Limb (tissue), 2 donors: ENCODE data around the gene ART3.

Experiments
- DNase-seq, 2 donors: peaks; one replicate each; pipeline ENCODE4 v3.0.0-alpha.2; 2016; ENCODE audit errors: extremely low spot score in 2 of 2

Gene ART3

DNA sequence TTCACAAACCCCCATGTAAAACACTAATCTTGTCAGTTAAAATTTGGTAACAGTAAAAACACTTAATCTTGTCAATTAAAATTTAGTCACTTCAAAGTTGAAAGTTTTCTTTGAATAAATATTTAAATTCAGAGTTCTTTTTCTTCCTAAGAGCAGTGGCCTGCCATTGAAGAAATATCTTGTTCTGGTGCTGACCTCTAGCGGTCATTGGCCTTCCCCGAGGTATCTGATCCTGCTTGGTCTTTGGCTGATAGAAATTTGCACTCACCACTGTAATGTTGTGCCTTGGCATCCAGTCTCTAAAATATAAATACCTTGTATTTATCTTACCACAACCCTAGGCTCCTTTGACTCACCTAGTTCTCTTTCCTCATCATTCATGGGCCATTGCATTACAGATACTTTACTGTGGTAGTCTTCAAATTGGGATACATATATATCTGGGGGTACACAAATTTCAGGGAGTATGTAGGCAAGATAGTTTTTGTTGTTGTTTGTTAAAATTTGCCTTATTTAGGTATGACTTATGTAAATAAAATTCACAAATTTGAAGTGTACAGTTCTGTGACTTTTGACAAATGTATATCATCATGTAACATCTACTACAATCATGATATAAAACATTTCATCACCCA lies 6.7 kb upstream of the ART3 start:
- DNase-seq = peak; percentile 76

DNA sequence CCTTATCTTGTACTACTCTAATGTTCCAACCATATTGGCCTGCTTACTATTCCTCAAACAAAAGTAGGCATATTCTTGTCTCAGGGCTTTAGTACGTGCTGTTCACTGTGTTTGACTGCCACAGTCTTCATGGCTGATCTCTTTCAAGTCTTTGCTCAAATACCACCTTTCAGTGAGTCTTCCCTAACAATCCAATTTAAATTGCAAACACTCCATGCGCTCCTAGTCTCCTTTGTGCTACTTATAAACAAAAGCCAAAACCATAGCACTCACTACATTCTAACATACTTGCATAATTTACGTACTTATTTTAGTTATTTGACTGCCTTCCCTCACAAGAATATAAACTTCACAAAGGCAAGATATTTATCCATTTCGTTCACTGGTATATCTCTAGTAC lies 1.7 kb upstream of the ART3 start:
- DNase-seq = no peak

DNA sequence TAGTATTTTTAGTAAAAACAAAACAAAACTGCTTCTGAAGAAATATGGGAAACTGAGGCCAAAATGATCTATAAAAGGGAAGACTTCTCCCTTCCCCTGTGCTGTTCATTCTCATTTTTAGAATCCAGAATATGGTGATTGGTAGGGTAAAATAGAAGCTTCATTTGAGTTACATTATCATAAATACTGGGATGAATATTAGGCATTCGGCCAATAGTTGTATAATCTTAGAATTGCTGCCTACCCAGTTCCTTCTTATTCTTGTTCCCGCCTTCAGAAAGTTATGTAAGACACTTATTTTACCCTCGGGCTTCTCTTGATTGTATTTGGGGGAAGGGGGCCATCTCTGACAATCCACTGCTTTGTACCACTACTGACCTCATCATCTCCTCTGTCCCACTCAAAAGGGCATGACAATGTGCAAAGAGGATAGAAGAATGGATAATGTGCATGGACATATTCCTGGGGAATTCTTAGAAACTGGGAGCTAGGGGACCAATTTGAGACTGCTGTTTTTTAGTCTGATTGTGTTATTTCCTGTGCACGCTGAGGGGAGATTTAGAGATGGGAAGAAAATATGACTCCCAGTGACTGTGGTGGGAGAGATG lies 588 bp downstream of the ART3 start:
- DNase-seq = no peak

DNA sequence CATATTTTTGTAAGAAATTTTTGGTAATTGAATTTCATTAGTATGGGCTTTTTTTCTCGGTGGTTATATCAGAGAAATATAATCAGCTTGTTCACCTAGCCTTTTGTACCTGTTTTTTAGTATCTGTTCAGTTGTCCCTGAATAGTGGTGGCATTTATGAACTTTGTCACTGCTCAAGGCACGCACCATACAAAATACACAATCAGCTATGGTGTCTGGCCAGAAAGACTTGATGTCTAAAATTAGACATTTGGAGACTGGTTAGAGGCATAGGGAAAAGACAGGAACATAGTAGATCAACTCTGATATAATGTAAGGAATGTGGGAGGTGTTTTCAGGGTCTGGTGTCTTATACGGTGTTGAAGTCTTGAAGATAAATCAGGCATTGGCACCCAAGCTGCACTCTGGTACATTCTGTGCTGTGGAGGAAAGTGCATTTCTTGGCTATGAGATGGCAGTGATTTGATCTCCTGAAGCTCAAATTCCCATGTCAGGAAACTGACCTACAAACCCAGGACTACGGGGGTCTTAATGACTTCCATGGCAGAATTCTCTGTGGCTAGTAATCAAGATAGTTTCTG lies 3.6 kb downstream of the ART3 start:
- DNase-seq = no peak

DNA sequence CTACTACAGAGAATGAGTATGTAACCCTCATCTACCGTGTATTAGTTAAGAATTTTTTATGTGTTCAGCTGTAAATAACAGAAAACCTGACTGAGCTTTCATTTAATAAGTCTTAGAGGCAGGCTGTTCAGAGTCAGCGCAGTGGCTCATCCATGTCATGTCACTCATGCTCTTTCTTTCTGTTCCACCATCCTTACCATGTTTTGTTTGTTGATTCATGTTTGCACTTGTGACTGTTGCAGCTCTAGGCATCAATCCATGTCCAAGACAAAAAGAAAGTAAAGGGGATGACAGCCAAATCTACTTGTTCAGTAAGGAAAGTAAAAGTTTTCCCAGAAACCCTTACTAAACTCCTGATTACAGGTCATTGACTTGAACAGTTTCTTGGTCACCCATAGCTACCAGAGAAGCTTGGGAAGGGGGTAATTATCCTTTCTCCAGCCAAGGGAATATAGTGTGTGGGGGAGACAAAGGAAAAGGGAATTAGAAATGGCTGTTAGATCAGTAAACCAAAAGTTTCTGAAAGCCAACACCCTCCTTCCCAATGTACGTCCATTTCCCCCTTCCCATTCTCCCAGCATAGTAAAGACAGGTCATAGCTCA lies 9.0 kb downstream of the ART3 start:
- DNase-seq = no peak

DNA sequence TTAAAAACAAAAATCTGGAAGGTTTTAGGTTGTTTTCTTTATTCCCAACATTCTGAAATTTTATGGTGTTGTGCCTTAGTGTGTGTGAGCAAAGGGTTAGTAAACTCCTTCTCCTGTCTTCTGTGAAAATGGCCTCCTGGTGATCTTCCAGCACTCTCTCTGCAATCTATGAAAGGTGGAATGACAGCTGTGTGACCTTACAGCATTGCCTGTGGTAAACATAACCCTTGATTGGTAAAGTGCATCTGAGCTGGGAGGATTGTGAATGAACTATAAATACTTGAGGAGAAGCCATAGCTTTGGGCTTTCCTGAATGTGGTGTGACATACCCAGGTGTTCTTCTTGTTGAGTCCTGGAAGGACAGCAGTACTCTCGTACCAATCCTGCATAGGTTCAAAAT lies 10.0 kb downstream of the ART3 start:
- DNase-seq = no peak

DNA sequence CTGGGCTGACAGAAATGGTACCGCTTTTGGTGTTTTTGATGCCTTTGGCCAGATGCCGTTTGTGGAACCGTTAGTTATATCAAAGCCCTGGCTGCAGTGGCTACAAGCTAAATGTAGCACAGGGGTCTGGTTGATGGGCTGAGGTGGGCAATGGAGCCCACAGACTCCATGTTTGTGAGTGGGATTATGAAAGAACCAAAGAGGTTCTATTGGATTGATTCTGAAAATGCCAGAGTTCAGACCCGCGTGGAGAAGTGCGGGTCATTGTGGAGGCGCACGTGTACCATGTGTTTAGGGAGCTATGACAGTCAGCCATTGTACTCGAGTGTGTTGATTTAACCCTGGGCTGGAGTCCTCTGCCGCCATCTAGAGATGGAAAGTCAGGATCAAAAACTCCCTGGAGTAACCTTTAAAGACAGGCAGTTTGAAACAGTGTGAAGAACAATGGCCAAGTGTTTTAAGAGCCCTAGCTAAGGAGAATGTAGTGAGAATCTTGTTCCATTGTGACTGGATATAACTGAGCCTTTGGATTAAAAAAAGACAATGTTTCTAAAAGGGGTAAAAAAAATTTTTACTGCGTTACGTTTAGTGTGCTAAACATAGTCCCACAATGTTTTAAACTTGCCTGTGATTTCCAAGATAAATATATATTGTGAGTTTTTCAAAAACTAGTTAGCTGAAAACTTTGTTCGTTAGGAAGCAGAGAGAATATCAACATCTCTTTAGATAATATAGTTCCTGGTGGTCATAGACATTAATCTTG lies 12.7 kb downstream of the ART3 start:
- peak; percentile 36 to 60 for DNase-seq

DNA sequence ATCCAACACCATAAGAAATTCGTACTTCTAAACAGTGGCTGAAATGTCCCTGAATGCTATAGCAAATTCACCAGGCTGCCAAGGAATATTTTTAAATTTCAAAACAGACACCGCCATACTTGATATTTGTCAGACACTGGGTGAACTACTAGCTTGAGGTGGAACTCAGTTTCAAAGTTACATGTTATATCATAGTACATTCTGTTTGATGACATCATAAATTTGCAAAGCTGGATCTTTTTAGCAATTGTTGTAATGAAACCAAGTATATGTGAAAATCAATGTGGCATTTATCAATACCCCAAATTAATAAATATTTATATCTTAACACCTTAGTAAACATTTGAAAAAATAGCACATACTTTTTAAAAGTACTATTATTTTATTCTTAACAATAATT lies 14.2 kb downstream of the ART3 start:
- no peak for DNase-seq

DNA sequence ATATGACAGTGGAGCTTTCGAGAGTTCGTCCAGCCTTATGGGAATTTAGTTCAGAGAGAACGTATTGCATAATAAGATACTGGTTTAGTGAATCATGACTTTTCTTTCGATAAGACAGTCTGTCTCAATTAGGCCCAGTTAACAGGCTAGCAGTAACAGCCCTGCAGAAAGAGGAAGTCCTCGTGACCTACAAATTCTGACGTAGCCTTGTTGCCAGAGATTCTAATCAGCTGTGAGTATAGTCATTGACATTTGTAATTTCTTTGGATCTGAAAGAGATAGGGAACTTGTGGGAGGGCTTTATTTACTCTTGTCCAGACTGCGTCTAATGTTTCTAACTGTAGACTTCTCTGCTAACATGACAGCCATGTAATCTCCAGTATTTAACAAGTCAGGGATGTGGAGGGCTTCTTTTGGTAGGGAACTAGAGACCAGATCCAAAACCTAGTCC lies 15.8 kb downstream of the ART3 start:
- no peak for DNase-seq

DNA sequence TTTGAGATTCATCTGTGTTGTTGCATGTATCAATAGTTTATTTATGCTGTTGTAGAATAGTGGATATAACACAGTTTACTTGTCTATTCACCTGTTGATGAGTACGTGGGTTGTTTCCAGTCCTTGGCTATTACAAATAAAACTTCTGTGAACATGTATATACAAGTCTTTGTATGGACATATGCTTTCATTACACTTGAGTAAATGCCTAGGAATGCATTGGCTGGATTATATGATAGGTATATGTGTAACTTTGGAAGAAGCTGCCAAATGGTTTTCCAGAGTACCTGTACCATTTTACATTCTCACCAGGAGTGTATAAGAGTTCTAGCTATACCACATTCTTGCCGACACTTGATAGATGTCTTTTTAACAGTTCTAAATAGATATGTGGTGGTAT lies 16.5 kb downstream of the ART3 start:
- DNase-seq = no peak

DNA sequence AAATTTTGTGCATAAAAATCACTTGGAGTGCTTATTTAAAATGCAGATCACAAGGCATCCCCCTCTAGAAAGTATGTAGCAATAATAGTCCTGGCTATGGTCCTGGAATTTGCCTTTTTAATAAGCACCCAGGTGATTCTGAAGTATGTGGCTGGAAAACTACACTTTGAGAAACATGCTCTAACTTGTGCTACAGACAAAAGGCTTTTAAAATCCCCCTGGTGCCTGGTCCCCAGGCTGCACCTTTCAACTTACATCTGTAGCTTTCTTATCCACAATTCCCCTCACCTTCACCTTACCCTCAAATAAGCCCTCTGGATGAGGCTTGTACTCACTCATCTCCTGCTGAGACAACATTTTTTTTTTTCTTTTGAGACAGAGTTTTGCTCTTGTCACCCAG lies 21.1 kb downstream of the ART3 start:
- DNase-seq = no peak

DNA sequence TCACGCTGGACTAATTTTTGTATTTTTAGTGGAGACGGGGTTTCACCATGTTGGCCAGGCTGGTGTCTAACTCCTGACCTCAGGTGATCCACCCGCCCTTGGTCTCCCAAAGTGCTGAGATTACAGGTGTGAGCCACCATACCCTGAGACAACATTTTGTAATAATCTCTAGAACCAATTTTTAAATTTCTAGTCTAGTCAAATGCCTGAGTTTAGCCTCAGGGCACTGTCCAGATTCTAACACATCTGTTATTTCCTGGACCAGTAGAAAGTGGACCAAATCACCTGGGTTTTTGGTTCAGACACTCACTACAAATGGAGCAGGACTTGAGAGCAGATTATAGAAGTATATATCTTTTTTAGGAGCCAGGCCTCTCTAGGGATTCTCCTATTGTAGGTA lies 21.6 kb downstream of the ART3 start:
- no peak for DNase-seq

DNA sequence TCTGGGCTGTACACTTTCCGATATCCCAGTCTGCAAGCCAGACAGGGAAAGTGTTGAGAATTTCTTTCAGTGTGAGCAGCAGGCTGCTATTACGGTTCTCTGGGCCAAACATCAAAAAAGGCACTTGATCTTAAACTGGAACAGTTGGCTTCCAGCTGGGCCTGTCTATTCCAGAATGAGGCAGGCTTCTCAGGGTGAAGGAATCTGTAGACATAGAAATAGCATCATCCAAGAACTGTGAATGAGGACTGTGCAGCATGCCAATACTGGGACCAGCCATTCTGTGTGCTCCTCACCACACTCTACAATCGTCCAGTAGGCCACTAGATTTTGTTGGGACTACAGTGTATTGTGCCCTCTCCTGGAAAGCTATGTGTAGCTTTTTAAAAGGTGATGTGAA lies 31.1 kb downstream of the ART3 start:
- peak; percentile 38 to 68 for DNase-seq

DNA sequence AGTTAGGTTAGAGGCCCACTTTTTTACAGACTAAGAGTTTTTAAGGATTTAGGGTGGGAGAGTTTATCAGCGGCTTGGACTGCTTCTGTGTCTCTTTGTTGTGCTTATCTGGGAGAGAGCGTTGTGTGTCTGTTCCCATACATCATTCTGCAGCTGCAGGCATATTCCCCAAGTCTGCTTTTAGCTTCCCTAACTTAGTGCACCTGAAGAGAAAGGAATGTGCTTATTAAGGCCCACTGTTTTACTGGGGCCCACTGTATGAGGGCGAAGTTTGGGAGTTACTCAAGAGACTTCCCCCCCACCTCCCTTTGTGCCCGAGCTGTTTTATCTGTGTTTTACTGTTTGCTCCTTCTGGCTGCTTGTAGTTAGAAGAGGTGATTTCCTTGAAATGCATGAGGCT lies 31.9 kb downstream of the ART3 start:
- no peak for DNase-seq

DNA sequence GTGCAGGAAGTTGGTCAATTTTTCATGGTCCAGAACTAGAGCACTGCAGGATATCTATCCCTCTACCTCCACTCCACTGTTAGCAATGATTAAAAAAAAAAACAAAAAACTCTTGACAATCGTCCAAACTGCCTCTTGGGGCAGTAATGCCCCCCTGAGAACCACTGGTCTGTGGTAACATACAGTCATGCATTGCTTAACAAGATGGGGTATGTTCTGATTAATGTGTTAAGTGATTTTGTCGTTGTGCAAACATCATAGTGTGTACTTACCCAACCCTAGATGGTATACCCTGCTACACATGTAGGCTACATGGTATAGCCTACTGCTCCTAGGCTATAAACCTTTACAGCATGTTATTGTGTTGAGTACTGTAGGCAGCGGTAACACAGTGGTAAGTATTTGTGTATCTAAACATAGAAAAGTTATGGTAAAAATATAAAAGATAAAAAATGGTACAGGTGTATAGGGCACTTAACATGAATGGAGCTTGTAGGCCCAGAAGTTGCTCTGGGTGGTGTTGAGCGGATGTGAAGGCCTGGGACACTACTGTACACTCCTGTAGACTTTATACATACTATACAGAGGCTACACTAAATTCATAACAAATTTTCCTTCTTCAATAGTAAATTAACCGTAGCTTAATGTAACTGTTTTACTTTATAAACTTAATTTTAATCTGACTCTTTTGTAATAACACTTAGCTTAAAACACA lies 34.1 kb downstream of the ART3 start:
- DNase-seq = no peak

DNA sequence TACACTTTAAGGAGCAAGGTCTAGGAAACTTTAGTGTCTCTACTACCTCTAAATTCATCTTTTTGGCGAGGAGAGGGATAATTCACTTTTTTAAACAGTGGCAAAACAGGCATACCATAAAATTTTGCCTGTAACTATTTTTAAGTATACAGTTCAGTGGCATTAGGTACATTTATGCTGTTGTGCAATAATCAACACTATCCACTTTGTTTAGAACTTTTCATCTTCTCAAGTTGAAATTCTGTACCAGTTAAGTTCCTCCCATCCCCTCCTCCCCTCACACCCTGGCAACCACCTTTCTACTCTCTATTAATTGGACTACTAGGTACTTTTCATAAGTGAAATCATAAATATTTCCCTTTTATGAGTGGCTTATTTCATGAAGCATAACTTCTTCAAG lies 42.3 kb downstream of the ART3 start:
- DNase-seq = no peak

DNA sequence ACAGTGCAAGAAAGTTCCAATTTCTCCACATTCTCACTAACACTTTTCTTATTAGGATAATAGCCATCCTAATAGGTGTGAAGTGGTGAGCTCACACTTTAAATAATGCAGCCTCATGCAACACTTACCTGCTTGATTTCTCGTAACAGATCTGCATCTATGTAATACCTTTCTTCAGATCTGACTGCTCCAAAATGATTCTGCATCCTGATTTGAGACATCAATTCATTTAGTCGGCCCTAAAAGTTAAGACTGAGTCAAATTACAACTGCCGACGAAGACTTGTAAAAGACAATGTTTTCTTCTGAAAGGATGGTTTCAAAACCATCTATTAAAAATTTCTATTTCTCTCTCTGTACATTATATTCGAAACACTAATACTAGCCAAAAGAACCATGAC lies 43.0 kb downstream of the ART3 start:
- DNase-seq = no peak

DNA sequence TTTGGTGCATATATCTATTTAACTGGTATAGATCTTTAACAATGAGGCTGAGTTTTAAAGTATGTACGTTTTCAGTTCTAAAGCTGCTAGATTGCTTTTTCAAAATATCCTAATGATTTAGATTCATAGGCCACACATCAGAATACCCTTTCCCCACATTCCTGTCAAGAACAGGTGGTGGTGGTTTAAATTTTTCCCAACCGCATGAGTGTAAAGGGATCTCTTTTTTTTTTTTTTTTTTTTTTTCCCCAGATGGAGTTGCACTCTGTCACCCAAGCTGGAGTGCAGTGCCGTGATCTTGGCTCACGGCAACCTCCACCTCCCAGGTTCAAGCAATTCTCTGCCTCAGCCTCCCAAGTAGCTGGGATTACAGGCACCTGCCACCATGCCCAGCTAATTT lies 45.7 kb downstream of the ART3 start:
- DNase-seq = no peak

DNA sequence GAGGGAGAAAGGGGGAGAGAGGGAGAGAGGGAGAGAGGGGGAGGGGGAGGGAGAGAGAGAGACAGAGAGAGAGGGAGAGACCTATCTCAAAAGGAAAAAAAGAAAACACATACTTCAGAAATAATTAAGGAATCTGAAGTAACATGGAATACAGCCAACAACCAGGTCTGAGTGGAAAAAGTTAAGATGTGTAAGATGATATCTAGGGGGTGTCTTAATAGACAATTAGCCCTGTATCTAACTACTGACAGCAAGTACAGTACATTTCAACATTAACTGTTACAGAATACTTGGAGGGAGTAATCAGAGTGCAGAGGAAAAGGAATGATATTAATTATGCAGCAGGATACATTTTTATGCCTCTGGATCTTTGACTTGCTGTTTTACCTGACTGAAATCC lies 51.3 kb downstream of the ART3 start:
- DNase-seq = no peak

DNA sequence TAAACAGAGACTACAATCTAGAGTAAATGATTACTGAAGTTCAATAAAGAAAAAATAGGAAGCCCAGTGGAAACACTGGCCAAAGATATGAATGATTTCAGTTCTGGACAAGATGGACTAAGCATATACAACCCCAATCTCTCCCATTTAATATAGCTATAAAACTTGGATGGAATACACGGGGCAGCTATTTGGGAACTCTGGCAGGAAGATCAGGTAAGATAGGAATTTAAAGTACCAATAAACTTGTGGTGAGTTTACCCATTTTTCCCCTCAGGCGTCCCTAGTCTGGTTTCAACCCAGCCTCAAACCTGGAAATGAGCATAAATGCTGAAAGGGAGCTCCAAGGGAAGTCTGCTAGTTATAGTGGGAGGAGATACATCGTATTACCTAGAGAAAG lies 53.2 kb downstream of the ART3 start:
- DNase-seq = no peak

DNA sequence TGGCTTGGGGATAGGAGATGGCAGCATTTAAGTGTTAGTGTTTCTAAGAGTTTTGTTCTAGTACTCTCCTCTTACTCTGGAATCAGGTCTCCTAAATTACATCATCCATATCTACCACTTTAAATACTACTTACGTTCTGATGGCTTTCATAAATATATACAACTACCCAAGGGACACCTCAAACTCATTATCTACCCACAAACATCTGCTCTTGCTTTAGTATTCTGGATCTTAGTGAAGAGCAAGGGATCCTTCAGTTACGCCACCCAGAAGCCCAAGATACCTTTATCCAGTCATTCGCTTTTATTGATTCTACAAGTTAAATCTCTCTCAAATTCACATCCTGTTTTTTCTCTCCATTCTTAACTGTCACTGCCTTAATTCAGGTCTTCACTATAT lies 66.7 kb downstream of the ART3 start:
- DNase-seq = no peak

DNA sequence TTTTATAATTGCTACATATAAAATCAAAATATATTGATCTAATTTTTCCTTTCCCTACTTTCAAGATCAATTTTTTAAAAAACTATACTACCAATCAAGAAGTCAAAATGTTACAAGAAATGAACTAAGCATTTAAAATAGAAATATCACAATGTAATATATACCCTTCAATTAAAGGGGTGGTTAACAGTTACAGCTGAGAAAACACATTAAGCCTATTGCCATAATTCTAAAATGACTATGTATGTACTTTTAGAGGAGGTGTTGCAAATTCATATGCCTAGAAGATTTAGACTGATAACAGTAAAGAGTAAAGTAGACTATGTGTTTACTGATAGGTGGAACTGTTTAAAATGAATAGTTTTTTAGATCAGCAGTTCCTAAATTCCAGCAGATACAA lies 70.0 kb downstream of the ART3 start:
- no peak for DNase-seq
